Activated gamma-delta T cell treated with anti-CD3 and anti-CD28 coated beads, Interleukin-2, amount 50 U/mL, for 16 hours (primary cell): ENCODE measurements around the gene SNTB2.
"Not testable (repeated sequence)": the region's sequence is repeated elsewhere in the genome, so short reads cannot be mapped to it uniquely, and the experiment has no call there.

Experiments used
- DNase-seq: peaks from one replicate; pipeline ENCODE4 v3.0.0-alpha.2; 2020; ENCODE audit warnings: low read depth

SNTB2 gene

GRCh38 chr16:69291657-69292056 lies 104.7 kb downstream of the SNTB2 start:
- DNase-seq = not testable (repeated sequence)

GRCh38 chr16:69293401-69293800 lies 106.4 kb downstream of the SNTB2 start:
- no peak for DNase-seq

GRCh38 chr16:69294051-69294450 lies 107.1 kb downstream of the SNTB2 start:
- no peak for DNase-seq

- DNase-seq = not testable (repeated sequence)
Measured at GRCh38 chr16:69296771-69297170, 109.8 kb downstream of the SNTB2 start.

- no peak for DNase-seq
Measured at GRCh38 chr16:69298261-69298660, 111.3 kb downstream of the SNTB2 start.

GRCh38 chr16:69301187-69301586 lies 114.2 kb downstream of the SNTB2 start:
- DNase-seq = no peak

GRCh38 chr16:69301861-69302260 lies 114.9 kb downstream of the SNTB2 start:
- DNase-seq = no peak

GRCh38 chr16:69302301-69302700 lies 115.3 kb downstream of the SNTB2 start:
- DNase-seq = no peak

GRCh38 chr16:69306031-69306430 lies 119.1 kb downstream of the SNTB2 start:
- no peak for DNase-seq

GRCh38 chr16:69307091-69307490 lies 120.1 kb downstream of the SNTB2 start:
- DNase-seq = no peak

- DNase-seq = no peak
Measured at GRCh38 chr16:69307856-69308255, 120.9 kb downstream of the SNTB2 start.

GRCh38 chr16:69309316-69309715 lies 122.4 kb downstream of the SNTB2 start:
- no peak for DNase-seq

- DNase-seq = peak; percentile 97
Measured at GRCh38 chr16:69310653-69311532, 123.9 kb downstream of the SNTB2 start, which contains the start of gene VPS4A. TSS of gene VPS4A (plus strand) at chr16:69311350. CDS start at chr16:69311512, 162 bp downstream.

- DNase-seq = peak; percentile 23
Measured at GRCh38 chr16:69311533-69312387, 124.8 kb downstream of the SNTB2 start.

GRCh38 chr16:69313469-69313868 lies 126.5 kb downstream of the SNTB2 start:
- no peak for DNase-seq

GRCh38 chr16:69314534-69314933 lies 127.6 kb downstream of the SNTB2 start:
- DNase-seq = no peak

- DNase-seq = no peak
Measured at GRCh38 chr16:69315486-69316311, 128.7 kb downstream of the SNTB2 start.

- no peak for DNase-seq
Measured at GRCh38 chr16:69316595-69317034, 129.7 kb downstream of the SNTB2 start.

GRCh38 chr16:69318177-69318910 lies 131.4 kb downstream of the SNTB2 start:
- DNase-seq = no peak

GRCh38 chr16:69318911-69319289 lies 131.9 kb downstream of the SNTB2 start:
- DNase-seq = no peak

- DNase-seq = no peak
Measured at GRCh38 chr16:69319381-69319780, 132.4 kb downstream of the SNTB2 start.
